ENCODE data around the gene APBB2. TPM values are rescaled to one million over a fixed set of nuclear protein-coding genes. Genes with fewer than 3 reads are reported as not detected.

The APBB2 gene
- total and polyA plus RNA-seq, 2 of the 8 experiments (the other 6 are each of a cell fraction or from before 2014, with no cell fraction given) = 58.7 to 59.4 TPM

DNA sequence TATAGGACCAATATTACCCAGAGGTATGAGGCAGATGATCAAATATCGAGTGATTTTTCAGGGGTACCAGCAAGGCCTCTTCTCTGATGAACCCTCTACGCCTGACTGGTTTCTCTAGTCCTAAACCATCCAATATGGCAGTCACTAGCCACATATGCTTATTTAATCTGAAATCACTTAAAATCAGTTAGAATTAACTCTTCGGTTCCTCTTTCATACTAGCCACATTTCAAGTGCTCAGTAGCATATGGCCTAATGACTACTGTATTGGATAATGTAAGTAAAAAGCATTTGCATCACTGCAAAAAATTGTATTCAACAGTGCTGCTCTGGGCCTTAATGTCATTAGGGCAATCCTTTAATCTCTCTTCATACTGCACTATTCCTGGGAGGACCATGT is 4.4 kb upstream of the APBB2 start:
- 94% methylated on average over 3 of the region's 3 CpGs; no CpG with 5 or more reads in 1 of the 2 experiments for WGBS, 2 experiments (ENCODE audit: extremely low coverage in 1 of 2, insufficient coverage in 1 of 2, insufficient read length in 1 of 2, insufficient replicate concordance in 2 of 2, low coverage in 1 of 2, low lambda C conversion rate in 2 of 2, missing lambda C conversion rate in 1 of 2)
- Histone ChIP-seq H3K56ac (replicated peaks; ENCODE audit: insufficient read length, low read depth, low read length) (no peak overlapping the region), H3K4ac (replicated peaks; ENCODE audit: insufficient read length, low read depth, low read length) (no peak overlapping the region), H3K79me2 (ENCODE audit: control insufficient read depth in 1 of 2, insufficient read depth in 2 of 2, low read length in 2 of 2) (no peaks in the 10 kb centered on the region), H3K18ac (ENCODE audit: extremely low read depth, low read length) (no peak overlapping the region), H3K9ac (replicated peaks in 1 of 4; ENCODE audit: extremely low read depth in 1 of 4, low read depth in 3 of 4, low read length in 3 of 4) (no peak overlapping the region), H3K14ac (ENCODE audit: insufficient read length) (no peak overlapping the region), H2AK5ac (ENCODE audit: low read depth, low read length) (no peak overlapping the region), H2BK5ac (ENCODE audit: low read depth, low read length) (no peak overlapping the region), H3K4me1 (replicated peaks in 1 of 4; ENCODE audit: control insufficient read depth in 3 of 4, insufficient read depth in 4 of 4, low read length in 3 of 4) (peaks cover 3 to 7% (median 5%) of the 10 kb centered on the region in 4 experiments; a peak in 5 of 7 replicates), H2BK120ac (replicated peaks; ENCODE audit: low read depth, low read length) (no peak overlapping the region), H4K91ac (replicated peaks; ENCODE audit: insufficient read length, low read length) (no peak overlapping the region), H3K27me3 (replicated peaks in 1 of 4; ENCODE audit: control insufficient read depth in 3 of 4, extremely low read depth in 1 of 4, insufficient read depth in 3 of 4, low read length in 3 of 4) (no peaks in the 10 kb centered on the region), H3K79me1 (ENCODE audit: low read depth, low read length) (no peaks in the 10 kb centered on the region), H2BK20ac (ENCODE audit: low read length) (no peak overlapping the region), H4K8ac (ENCODE audit: extremely low read depth, insufficient read depth, low read length) (no peak overlapping the region), H3K4me2 (ENCODE audit: insufficient read depth in 1 of 2, low read depth in 2 of 2, low read length in 2 of 2) (no peak overlapping the region), H2BK12ac (ENCODE audit: low read depth, low read length) (no peak overlapping the region), H4K20me1 (replicated peaks in 1 of 2; ENCODE audit: control insufficient read depth in 1 of 2, insufficient read depth in 2 of 2, low read length in 2 of 2) (no peaks in the 10 kb centered on the region), H2BK15ac (ENCODE audit: low read length) (no peak overlapping the region), H3K9me3 (ENCODE audit: insufficient read depth in 2 of 2, low read depth in 1 of 2, low read length in 1 of 2) (no peaks in the 10 kb centered on the region), H4K5ac (ENCODE audit: insufficient read length, low read depth, low read length) (no peak overlapping the region), H3K4me3 (ENCODE audit: extremely low read depth in 1 of 4, insufficient read depth in 2 of 4, low read depth in 3 of 4, low read length in 4 of 4) (no peak overlapping the region), H3K36me3 (ENCODE audit: control insufficient read depth in 2 of 4, insufficient read depth in 4 of 4, low read length in 3 of 4) (no peaks in the 10 kb centered on the region), H3K23ac (ENCODE audit: insufficient read length) (no peak overlapping the region), H3K23me2 (ENCODE audit: low read depth, low read length) (peaks cover 5% of the 10 kb centered on the region; the same call in 1 of the 2 replicates), H3K27ac (ENCODE audit: low read depth, low read length) (no peak overlapping the region), H2AFZ (ENCODE audit: low read length) (no peak overlapping the region)
- no peak for FAIRE-seq
- ChIA-PET POLR2A (ENCODE audit: partially characterized antibody) (interaction anchor here (1.6 to 6.2 kb wide), 2 partner anchors 9 to 39 kb away, joined by 3 to 54 read pairs; partner anchors contain the start of gene UCHL1), CTCF (ENCODE audit: partially characterized antibody) (interaction anchor here (0.8 to 3.5 kb wide), 7 partner anchors 13 to 298 kb away, joined by 3 to 17 read pairs (median 4); no protein-coding TSS in a partner anchor)
- no peak for DNase-seq (ENCODE audit: low read depth in 1 of 2, low spot score in 2 of 2)
- TF ChIP-seq, protein P1, sequence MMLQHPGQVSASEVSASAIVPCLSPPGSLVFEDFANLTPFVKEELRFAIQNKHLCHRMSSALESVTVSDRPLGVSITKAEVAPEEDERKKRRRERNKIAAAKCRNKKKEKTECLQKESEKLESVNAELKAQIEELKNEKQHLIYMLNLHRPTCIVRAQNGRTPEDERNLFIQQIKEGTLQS (IDR thresholded peaks at IDR 0.05; ENCODE audit: insufficient read depth, low read depth, low read length) = no peak
- TF ChIP-seq, protein P2, sequence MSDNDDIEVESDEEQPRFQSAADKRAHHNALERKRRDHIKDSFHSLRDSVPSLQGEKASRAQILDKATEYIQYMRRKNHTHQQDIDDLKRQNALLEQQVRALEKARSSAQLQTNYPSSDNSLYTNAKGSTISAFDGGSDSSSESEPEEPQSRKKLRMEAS (IDR thresholded peaks at IDR 0.05) = no peak
- no peak for TF ChIP-seq TAF7 (optimal IDR thresholded peaks at IDR 0.05; ENCODE audit: borderline replicate concordance, low read depth, low read length)
- TF ChIP-seq RAD21 (IDR thresholded peaks at IDR 0.05 in 1 of 2, conservative IDR thresholded peaks at IDR 0.05 in 1 of 2; ENCODE audit: low read depth in 2 of 2, low read length in 2 of 2) = no peak
- TF ChIP-seq BCL11A (IDR thresholded peaks at IDR 0.05; ENCODE audit: low read depth in 2 of 2, low read length in 2 of 2) = no peak
- TF ChIP-seq RNF2 (IDR thresholded peaks at IDR 0.05; ENCODE audit: borderline replicate concordance, low read depth, low read length, missing control alignments, poor library complexity, severe bottlenecking) = no peak
- TF ChIP-seq NRF1 (IDR thresholded peaks at IDR 0.05; ENCODE audit: low read depth, low read length) = no peak
- no peak for TF ChIP-seq SP4 (IDR thresholded peaks at IDR 0.05; ENCODE audit: low read length)
- no peak for TF ChIP-seq PHF8 (conservative IDR thresholded peaks at IDR 0.05; ENCODE audit: low read depth, low read length)
- TF ChIP-seq TEAD4 (IDR thresholded peaks at IDR 0.05; ENCODE audit: low read depth, low read length) = no peak
- no peak for TF ChIP-seq CTBP2 (IDR thresholded peaks at IDR 0.05; ENCODE audit: borderline replicate concordance, insufficient read depth, insufficient read length, low read length)
- TF ChIP-seq BRCA1 (IDR thresholded peaks at IDR 0.05; ENCODE audit: low read depth, low read length) = no peak

Measured in H1 (cell line).